ENCODE measurements around the gene GRIN1.

GRIN1 gene

DNA sequence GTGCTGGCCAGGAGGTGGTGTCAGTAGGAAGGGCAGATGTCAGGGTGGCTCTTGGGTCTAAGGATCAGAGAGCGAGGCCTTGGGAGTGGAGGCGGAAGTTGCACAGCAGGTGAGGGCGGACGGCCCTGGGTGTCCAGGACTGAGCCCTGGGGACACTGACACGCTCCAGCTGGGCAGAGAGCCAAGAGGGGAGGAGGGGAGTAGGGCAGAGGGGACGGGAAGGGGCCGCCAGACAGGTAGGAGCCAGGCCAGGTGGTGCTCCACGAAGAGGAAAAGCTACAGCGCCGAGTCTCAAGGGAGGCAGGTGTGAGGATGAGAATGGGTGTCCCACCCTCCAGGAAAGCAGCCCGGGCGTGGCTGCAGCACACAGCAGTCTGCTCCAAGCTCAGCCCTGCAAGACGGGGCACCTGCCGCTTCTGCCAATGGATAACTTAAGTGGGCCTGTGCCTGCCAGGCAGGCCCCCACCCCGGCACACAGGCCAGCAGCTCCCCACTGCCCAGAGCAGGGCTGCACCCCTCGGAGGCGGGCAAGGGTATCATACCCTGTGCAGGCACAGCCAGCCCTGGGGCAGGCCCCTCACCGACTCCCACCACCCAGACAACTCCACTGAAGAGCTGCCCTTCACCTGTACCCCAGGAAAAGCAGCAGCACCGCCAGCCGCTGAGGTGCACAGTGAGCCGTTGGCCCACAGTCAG, 56.7 kb downstream of the GRIN1 start:
- DNase-seq, result no peak

DNA sequence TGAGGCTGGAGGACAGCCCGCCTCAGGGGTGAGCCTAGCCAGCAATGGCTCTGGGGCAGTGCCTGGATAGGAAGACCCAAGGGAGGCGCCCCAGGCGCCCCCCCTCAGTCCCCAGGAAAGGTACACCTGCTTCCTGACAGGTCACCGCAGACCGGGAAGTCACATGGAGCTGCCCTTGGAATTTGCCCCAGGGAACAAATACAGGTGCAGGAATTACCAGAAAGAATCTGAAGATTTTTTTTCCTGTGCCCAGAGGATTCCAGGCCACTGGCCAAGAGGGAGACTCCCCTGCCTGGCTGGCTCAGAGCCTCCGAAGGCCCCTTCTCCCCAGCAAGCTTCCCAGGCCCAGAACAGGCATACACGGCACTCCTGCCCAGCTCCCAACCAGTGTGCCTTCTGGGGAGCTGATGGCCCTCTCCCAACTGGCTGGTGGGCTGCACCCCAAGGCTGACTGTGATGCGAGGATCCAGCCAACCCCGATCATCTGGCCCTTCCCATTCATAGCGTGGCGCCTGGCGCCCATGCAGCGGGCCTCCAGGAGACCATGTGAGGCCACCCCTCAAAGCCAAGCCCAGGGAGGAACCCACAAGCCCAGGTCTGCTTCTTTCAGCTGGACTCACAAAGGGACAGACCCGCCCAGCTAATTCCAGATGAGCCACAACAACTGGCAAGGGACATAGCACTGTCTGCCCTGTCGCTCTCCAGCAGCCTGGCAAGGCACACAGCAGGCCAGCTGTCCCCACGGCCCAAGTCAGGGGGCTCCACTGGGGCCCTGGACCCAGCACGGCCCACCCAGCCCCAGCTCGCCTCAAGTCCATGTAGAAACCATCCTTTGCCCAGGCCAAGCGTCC, 59.3 kb downstream of the GRIN1 start:
- DNase-seq, result no peak

DNA sequence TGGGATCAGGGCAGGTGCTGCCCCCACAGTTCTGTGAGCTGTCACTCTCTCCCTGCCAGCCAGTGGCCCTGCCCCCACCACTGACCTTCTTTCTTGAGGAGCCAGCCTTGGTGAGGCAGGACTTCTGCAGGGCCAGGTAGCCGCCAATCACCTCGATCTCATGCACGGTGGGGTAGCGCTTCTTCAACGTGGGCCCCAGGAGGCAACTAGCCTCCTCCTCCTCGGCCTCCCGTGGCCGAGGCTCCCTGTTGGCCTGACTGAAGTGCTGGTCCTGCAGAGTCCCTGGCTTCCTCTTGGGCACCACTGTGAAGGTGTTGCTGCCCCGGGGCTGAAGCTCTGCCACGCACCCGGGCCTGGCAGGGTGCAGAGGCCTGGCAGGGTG, 59.9 kb downstream of the GRIN1 start:
- no peak for DNase-seq

DNA sequence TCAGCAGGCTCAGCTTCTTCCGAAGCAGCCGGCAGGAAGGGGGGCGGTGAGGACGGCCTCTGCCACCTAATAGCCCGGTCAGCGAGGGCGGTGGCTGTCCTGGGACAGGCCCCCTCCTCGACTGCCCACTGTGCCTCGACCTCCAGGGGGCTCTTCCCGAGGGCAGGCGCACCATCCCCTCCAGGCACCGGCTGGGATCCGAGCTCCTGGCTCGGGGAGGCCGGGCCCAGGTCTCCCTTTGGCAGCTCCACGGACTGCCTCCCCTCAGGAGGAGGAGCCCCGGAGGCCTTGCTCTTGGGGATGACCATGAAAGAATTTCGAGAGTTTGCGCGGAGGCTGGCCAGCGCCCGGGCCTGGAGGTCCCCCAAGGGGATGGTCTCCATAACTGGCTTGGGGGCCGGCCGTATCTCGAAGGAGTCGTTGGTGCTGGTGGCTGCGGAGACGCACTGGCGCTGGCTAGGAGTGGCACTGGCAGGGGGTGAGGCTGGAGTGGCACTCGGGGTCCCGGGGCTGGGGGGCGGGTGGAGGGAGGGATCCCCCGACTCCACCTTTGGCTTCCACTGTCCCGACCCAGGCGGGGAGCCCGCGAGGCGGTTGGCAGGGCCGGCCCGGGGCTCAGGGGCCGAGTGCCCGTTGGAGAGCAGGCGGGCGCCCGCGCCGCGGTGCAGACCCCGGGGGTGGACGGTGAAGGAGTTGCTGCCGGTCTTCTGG, 60.6 kb downstream of the GRIN1 start:
- DNase-seq, result no peak

DNA sequence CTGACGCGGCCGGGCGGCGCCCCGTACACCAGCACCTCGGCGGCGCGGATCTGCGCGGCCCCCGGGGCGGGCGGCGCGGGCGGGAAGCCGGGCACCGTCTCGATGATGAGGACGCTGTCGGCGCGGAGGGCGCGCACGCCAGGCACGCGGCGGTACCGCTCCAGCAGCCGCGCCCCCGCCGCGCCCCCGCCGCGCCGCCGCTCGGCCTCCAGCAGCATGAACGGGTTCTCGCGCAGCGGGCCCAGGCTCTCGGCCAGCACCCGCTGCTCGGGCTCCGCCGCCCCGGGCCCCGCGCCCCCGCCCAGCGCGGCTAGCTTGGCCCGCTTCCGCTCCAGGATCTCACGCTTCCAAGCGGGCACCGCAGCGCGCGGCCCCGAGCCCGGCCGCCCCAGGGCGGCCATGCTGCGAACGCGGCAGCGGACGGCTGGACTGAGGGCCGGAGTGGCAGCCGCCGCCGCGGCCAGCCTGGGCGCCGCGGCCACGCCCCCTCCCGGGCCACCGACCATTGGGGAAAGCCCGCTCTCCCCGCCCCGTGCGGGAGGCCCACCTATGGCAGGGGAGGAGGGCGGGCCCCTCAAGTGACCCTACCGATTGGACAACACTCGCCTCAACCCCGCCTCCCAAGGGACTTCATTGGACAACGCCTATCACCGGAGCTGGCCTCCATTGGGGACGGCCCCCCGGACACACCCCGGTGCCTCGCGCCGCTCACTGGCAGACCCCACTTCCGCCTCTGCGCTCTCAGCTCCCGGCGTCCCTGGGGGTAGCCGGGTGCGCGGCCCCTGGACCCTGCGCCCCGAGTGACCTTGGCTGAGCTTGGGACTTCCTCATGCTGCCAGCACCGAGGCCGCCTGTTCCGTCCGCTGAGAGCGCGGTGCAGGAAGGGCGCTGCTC, 61.6 kb downstream of the GRIN1 start, which contains the start of gene TPRN:
Gene TPRN (minus strand): TSS at position 431 of the 894 bp plus-strand sequence. CDS start 30 bp downstream, at position 401.
- DNase-seq, result peak; percentile 99

DNA sequence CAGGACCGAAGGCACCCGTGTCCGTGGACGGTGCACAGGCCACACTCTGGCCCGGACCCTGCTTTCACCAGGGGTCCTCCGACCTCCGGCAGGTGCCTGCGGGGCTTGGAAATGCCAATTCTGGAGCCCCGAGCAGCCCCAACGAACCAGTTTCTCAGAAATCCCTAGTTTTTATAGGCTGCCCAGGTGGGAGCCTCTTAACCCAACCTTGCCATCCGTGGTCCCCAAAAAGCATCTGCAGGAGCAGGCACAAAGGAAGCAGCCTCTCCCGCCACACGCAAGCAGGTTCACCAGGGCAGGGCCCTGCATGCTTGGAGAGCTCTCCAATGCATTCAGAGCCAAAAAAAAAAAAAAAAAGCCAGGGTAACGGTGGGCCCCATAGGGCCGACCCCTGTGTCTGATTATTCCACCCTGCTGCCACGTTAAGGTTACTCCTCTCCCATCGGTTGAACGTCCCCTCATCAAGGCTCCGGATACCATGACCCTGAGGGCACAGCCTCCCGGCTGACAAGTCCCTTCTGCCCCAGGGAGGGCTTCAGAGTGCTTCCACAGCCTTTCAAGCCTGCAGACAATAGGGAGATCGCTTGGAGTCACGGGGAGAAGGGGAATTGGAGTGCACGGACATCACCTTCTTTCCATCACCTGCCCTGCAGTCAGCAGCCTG, 62.4 kb downstream of the GRIN1 start:
- DNase-seq, result no peak

DNA sequence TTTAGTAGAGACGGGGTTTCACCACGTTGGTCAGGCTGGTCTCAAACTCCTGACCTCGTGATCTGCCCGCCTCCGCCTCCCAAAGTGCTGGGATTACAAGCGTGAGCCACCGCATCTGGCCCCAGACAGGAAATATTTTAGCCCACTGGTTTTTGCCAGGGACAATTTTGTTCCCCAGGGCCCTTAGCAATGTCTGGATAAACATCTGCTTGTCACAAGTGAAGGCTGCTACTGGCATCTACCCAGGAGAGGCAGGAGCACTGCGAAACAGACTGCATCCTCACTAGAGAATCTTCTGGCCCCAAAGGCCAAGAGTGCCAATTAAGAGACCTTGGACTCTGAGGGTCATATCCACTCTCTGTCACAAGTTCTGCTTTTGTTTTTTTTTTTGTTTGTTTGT, 64.0 kb downstream of the GRIN1 start:
- DNase-seq, result no peak

DNA sequence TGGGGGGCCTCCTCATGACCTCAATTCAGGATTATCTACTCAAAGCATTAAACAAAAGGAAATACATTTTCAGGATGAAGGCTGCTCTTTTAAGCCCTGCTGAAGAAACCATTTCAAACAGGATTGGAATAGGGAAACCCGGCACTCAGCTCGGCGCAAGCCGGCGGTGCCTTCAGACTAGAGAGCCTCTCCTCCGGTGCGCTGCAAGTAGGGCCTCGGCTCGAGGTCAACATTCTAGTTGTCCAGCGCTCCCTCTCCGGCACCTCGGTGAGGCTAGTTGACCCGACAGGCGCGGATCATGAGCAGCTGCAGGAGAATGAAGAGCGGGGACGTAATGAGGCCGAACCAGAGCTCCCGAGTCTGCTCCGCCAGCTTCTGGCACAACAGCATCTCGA, 65.8 kb downstream of the GRIN1 start:
- no peak for DNase-seq

DNA sequence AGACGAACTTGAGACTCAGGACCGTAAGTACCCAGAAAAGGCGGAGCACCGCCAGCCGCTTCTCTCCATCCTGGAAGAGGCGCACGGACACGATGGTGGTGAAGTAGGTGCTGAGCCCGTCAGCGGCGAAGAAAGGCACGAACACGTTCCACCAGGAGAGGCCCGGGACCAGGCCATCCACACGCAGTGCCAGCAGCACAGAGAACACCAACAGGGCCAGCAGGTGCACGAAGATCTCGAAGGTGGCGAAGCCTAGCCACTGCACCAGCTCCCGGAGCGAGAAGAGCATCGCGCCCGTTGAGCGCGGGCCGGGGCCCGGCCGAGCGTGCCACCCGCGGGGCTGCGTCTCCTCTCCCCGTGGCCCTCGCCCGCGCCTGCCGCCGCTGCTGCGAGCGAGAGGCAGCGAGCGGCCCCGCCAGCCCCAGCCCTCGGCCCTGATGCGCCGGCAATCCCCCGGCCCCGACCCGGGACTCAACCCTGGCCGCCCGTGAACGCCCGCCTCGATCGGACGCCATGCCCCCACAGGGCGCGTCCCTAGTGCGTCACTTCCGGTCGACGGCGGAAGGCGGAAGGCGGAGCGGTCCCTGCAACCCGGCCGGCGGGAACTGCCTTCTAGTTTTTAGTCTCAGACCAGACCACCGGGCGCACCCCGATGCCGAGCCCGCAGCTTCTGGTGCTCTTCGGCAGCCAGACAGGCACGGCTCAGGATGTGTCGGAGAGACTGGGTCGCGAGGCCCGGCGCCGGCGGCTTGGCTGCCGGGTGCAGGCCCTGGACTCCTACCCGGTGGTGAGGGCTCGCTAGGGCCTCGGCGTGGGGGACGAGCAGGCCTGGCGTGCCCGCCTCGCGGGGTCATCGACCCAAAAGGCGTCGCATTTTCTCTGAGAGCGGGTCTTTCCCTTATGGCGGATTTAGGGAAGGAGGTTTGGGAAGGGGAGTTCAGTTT, 66.4 kb downstream of the GRIN1 start, which contains the start of the genes NDOR1 and TMEM203:
Gene NDOR1 (plus strand): TSS at position 575 of the 944 bp plus-strand sequence. CDS start 78 bp downstream, at position 653.
Gene TMEM203 (minus strand): TSS at position 523 of the 944 bp plus-strand sequence. CDS start 234 bp downstream, at position 289.
- peak; percentile 95 to 96 for DNase-seq

DNA sequence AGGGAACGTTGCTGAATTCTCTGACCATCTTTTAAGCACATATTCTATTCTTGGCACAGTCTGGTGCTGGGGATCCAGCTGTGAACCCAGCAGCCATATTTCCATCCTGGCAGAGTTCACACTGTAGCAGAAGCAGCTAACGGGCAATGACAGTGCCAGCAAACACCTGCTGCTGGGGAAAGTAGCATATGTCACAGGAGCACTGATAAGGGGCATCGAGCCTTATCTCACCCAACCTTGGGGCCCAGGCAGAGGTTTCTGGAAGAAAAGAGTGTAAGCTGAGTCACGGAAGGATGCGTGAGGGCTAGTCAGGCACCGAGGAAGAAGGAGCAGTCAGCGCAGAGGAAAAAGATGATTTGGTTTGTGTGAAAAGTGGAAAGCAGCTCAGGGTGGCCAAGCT, 67.6 kb downstream of the GRIN1 start:
- no peak for DNase-seq

DNA sequence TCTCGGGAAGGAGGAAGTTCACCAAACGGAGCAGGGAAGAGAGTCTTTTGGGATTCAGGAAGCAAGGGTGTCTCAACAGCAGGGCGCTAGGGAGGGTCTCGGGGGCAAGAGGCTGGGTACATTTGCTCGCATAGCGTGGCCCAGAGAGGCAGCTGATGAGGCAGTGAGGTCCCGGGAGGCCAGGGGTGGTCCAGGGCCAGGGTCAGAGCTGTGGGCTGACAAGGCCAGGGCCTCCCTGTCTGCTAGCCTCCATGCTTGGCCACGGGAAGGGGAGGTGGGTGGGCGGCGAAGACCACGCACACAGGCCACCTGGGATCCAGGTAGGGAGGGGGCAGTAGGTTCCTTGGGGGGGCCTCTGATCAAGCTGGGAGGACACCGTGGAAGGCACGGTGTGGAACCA, 72.6 kb downstream of the GRIN1 start:
- DNase-seq, result no peak

DNA sequence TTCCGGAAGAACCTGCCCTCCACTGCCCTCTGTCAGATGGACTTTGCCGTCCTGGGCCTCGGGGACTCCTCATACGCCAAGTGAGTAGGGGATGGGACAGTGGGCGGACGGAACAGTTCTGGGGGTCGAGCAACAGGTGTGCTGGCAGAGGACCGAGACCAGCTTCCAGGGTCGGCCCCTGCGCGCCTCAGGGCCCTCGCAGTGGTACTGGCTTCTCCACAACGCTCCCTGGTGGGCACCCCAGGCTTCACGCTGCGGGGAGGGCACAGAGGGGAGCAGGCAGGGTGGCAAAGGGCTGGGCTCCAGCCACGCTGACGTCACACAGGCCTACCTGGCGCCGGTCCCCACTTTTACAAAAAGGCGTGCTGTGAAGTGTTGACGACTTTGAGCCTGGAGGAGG, 73.6 kb downstream of the GRIN1 start:
- DNase-seq, result no peak

DNA sequence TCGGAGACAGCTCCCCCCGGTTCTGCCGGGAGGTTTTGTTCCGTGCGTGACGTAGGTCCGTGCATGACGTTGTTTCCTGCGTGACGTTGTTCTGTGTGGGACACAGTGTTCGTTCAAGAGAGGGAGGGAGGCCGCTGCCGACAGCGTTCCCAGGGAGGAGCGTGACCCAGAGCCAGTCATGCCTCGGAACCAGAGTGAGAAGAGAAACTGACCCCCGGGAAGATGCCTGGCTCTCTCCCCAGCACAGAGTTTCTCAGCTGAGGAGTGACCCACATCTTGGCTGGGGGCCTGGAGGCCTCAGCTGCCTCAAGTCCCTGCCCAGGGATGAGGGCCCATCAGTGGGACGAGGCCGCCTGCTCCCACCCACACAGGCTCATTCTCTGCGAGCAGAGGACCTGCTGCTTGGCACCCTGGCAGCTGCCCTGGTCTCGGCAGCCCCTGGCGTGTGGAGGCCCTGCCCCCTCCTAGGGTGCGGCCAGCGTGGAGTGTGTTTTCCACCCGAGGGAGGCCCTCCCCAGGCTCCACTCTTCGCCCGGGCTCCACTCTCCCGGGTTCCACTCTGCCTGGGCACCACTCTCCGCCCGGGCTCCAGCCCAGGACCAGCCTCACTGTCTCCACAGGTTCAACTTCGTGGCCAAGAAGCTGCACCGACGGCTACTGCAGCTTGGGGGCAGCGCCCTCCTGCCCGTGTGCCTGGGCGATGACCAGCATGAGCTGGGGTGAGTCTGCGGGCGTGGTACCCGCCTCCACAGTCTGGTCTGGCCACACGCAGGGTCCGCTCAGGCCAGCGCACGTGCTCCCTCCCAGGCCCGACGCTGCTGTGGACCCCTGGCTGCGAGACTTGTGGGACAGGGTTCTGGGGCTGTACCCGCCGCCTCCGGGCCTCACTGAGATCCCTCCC, 74.5 kb downstream of the GRIN1 start:
- DNase-seq, result no peak

DNA sequence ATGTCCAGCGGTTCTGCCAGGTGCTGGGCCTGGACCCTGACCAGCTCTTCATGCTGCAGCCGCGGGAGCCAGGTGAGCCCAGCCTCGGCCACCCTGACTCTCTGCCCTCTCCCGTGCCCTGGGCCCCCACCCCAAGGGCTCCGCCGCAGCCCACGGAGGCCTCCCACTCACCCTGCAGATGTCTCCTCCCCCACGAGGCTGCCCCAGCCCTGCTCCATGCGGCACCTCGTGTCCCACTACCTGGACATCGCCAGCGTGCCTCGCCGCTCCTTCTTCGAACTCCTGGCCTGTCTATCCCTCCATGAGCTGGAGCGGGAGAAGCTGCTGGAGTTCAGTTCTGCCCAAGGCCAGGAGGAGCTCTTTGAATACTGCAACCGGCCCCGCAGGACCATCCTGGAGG, 75.7 kb downstream of the GRIN1 start:
- DNase-seq, result no peak

DNA sequence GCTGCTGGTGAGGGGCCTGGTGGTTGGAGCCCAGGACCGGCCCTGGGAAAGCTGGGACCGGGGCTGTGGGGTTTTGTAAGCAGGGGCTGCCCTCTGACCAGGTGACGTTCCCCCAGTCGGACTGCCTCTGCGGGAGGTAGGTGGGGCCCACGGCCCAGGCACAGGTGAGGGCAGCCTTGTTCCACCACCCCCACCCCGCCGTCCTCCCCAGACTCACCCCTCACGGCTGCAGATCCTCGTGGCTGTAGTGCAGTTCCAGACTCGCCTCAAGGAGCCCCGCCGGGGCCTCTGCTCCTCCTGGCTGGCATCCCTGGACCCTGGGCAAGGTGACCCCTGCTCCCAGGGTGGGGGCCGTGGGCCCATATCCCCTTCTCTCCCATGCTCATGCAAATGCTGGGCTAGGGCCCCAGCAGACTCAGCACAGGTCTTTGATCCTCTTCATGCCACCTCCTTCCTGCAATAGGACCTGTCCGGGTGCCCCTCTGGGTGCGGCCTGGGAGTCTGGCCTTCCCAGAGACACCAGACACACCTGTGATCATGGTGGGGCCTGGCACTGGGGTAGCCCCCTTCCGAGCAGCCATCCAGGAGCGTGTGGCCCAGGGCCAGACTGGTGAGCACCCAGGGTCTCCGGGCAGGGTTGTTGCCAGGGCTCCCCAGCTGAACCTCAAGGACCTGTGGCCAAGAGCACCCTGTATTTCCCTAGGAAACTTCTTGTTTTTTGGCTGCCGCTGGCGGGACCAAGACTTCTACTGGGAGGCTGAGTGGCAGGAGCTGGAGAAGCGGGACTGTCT, 76.4 kb downstream of the GRIN1 start:
- DNase-seq, result no peak

DNA sequence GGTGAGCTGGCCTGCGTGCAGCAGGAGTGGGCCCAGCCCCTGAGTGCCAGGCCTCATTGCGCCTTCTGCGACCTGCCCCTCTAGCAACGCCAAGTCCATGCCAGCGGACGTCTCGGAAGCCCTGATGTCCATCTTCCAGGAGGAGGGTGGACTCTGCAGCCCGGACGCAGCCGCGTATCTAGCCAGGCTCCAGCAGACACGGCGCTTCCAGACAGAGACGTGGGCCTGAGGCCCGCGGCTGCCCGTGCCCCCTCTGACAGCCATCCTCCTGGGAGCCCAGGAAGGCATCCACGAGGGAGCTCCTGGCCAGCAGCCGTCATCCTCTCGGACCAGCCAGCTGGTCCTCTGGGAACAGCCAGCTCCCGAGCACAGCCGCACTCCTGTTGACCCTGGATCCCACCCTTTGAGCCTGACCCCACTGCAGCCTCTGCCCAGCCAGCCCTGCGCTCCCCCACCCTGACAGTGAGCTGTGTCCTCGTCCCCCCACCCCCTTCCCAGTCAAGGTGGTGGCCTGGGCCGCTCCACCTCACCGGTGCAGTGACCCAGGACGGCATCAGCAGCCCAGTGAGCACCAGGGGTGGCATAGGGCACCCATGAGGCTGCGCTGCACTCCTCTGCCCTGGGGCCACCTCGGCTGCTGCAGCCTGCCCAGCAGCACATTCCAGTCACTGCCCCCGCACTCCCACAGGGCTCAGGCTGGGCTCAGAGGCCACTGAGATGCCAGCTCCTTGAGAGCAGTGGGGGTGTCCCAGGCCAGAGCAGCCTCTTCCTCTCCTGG, 77.4 kb downstream of the GRIN1 start:
- DNase-seq, result no peak

DNA sequence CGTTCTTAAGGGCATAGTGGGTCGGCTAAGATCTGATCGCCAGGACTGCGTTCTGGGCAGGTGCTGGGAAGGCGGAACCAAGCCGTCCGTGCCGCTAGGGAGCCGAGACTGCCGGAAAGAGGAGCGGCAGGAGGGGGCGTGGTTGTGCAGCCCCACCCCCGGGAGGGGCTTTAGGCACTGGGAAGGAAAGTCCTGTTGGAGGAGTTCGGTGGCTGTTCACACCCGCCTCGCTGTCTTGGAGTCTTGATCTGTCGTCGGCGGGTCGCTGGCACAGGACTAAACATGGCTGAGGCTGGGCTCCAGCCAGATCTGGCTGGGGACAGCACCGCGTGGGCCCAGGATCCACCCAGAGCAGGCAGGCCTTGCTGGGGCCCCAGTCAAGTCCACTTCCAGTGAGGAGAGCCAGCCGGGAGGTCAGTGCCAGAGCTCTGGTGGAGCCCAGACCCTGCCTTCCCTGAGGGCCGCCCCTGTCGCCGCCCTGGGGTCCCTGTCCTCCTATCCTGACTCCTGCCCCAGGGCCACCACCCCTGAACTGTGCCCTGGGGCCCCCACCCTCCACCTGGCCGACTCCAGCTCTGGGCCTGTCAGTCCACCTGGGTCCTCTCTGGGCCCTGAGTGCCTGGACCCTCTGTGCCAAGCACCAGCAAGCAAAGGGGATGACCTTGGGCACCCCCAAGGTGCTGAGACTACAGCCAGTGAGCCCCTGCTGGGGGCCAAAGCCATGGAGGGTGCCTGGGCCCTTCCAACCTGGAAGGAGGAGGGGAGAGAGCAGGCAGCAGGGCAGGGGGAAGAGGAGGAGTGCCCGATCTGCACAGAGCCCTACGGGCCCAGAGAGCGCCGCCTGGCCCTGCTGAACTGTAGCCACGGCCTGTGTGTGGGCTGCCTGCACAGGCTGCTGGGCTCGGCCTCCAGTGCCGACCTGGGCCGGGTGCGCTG, 78.6 kb downstream of the GRIN1 start:
- no peak for DNase-seq

All from activated CD4-positive, alpha-beta T cell treated with anti-CD3 and anti-CD28 coated beads, Interleukin-2, amount 50 U/mL, for 48 hours (primary cell).